Heart left ventricle (tissue), 13 donors: ENCODE data around the gene MSH3.

Experiments used
- CTCF ChIP-seq, 12 donors: fragments of 200-600 bp; sonication (generic) in 4 of 12; IDR thresholded peaks; one replicate each; pipeline versions ENCODE4 v1.5.0 to v1.8.0; 2018 to 2022; ENCODE audit warnings: antibody characterized with exemption in 12 of 12, mild to moderate bottlenecking in 5 of 12
- POLR2A ChIP-seq, 2 donors: fragments of 450-650 bp; IDR thresholded peaks; one replicate each; pipeline ENCODE4 v1.6.1; 2017; ENCODE audit warnings: antibody characterized with exemption in 2 of 2, mild to moderate bottlenecking in 2 of 2, moderate library complexity in 2 of 2
- donor health status: ischemic (EF 13 %, LVEDD 7.1; RV severe dilation, severe dysfunction).
- donor health status: DM: no; HTN: yes; CAD: no.
- donor health status: DM: no; HTN: no; CAD: no.
- donor health status: ischemic (EF 25% LVEDD 6.9; RV normal size, moderate dysfunction).
- donor health status: ischemic (EF 25% LVEDD 5.7; RV mildly dilated, moderate dysfunction).
- donor health status: ischemic (EF 35%, LVEDD 5.7; RV mildly dilated, moderate dysfunction).
- donor health status: nonischemic (EF 11% LVEDD 7.7; RV severe dilation, severe dysfunction).
- donor health status: DM: yes; HTN: yes; CAD: no.
- donor health status: PGD.
- donor health status: ischemic (EF 29% LVEDD 5.4; RV normal size, mild dysfunction).
- donor health status: nonischemic (EF 23%, LVEDD 6.1; RV moderate dilation, normal function).

GRCh38 chr5:80739898-80740297, 85.4 kb downstream of the MSH3 start:
- TF ChIP-seq POLR2A (IDR thresholded peaks at IDR 0.05) (no peak), CTCF (IDR thresholded peaks at IDR 0.05) (no peak)
